Measurements from ENCODE around the gene SPTBN4. TPM values are rescaled to one million over a fixed set of nuclear protein-coding genes. Genes with fewer than 3 reads are reported as not detected.

SPTBN4 gene
- total RNA-seq, 1 donor from 2014 or later = 161 TPM

DNA sequence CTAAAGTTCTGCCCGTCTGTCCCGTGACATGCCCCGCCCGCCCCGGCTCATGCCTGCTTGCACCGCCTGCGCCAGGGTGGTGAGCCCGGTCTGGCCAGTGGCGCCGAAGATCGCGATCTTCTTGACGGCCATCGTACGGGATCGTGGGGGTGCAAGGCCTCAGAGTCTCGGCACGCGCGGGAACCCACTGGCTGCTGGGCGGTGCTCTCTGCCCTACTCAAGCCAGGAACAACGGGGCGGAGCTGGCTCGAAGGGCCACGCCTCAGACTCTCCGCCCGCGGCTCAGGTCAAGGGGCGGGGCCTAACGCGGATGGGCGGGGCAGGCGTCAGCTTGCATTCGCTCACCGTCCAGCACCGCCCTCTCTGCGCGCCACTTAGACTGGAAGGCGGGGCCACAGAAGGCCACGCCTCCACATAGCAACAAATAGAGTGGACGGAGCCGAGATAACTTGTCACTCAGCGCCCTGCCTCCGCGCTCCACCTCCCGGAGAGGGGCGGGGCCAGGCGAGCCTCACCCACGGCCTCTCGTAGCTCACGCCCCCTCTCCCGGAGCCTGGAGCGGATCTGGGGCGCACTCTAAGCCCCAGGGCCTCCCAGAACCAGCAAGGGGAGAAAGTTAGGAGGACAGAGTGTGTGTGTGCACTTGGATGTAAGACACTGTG is 1.1 kb upstream of the SPTBN4 start, which contains the start of gene BLVRB:
BLVRB (minus strand) TSS at position 189 of the 662 bp plus-strand sequence; CDS start at position 132, 57 bp downstream.
- Mint-ChIP-seq H3K36me3 (ENCODE audit: unreplicated experiment) (no peaks in the 10 kb centered on the region), H3K9me3 (ENCODE audit: unreplicated experiment) (peaks cover 1% of the 10 kb centered on the region), H3K27ac (ENCODE audit: unreplicated experiment) (peak within 1 kb of the TSS; percentile 60), H3K4me1 (ENCODE audit: low read depth, unreplicated experiment) (peaks cover 6% of the 10 kb centered on the region), H3K27me3 (ENCODE audit: unreplicated experiment) (peaks cover 24% of the 10 kb centered on the region), H3K4me3 (ENCODE audit: unreplicated experiment) (peak within 1 kb of the TSS; percentile 88)
- DNase-seq = peak; percentile 100
- TF ChIP-seq, protein P1, sequence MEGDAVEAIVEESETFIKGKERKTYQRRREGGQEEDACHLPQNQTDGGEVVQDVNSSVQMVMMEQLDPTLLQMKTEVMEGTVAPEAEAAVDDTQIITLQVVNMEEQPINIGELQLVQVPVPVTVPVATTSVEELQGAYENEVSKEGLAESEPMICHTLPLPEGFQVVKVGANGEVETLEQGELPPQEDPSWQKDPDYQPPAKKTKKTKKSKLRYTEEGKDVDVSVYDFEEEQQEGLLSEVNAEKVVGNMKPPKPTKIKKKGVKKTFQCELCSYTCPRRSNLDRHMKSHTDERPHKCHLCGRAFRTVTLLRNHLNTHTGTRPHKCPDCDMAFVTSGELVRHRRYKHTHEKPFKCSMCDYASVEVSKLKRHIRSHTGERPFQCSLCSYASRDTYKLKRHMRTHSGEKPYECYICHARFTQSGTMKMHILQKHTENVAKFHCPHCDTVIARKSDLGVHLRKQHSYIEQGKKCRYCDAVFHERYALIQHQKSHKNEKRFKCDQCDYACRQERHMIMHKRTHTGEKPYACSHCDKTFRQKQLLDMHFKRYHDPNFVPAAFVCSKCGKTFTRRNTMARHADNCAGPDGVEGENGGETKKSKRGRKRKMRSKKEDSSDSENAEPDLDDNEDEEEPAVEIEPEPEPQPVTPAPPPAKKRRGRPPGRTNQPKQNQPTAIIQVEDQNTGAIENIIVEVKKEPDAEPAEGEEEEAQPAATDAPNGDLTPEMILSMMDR (IDR thresholded peaks at IDR 0.05; ENCODE audit: partially characterized antibody, unreplicated experiment) = no peak

DNA sequence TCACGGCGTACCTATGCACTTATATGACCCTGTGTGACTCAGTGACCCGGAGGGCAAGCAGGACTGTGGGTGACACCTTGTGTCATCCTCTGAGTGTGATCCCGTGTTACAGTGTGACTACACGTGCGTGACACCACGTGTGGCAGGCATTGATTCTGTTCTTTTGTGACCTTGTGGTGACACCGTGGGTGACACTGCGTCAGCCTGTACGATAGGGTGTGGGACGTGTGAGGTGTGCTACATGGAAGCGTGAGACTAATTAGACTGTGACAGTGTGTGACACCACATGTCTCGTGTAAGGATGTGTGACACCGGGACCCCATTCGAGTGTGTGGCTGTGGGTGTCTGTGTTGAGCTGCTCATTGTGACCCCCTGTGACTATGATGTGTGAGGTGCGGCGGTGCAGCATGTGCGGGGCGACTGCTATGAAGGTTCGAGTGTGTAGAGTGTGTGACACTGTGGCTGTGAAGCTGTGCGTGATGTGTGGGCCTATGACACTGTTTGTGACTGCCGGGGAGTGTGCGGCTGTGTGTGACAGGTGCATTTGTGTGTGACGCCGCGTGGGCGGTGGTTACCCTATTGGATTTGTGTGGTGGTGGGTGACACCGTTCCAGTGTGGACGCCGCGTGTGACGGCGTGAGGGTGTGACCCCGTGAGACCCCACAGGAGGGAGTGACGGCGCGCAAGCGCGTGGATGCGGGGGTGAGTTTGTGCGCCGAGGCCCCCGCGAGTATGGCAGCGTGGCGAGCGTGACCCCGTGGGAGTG is 399 bp upstream of the SPTBN4 start:
- Mint-ChIP-seq H3K27ac (ENCODE audit: unreplicated experiment) (peak overlapping the region; percentile 60), H3K27me3 (ENCODE audit: unreplicated experiment) (peaks cover 24% of the 10 kb centered on the region), H3K36me3 (ENCODE audit: unreplicated experiment) (no peaks in the 10 kb centered on the region), H3K4me1 (ENCODE audit: low read depth, unreplicated experiment) (peaks cover 6% of the 10 kb centered on the region), H3K4me3 (ENCODE audit: unreplicated experiment) (peak overlapping the region; percentile 88), H3K9me3 (ENCODE audit: unreplicated experiment) (no peaks in the 10 kb centered on the region)
- no peak for DNase-seq
- TF ChIP-seq, protein P1 (IDR thresholded peaks at IDR 0.05; ENCODE audit: partially characterized antibody, unreplicated experiment) = no peak

DNA sequence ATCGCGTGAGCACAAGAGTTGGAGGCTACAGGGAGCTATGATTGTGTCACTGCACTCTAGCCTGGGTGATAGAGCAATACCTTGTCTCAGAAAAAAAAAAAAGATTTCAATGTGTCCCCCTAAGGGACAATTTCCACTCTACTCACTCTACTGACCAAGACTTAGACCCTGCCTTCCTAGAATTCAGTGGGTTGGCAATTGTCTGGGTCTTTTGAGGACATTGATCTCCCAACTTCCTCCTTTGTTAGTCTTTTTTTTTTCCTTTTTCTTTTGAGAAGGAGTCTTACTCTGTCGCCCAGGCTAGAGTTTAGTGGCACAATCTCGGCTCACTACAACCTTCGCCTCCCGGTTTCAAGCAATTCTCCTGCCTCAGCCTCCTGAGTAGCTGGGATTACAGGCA is 2.2 kb downstream of the SPTBN4 start:
- TF ChIP-seq, protein P1 (IDR thresholded peaks at IDR 0.05; ENCODE audit: partially characterized antibody, unreplicated experiment) = no peak
- peaks cover 6% of the 10 kb centered on the region for H3K4me1 Mint-ChIP-seq (ENCODE audit: low read depth, unreplicated experiment)
- H3K36me3 Mint-ChIP-seq (ENCODE audit: unreplicated experiment) = no peaks in the 10 kb centered on the region
- H3K4me3 Mint-ChIP-seq (ENCODE audit: unreplicated experiment) = no peak overlapping the region
- H3K27ac Mint-ChIP-seq (ENCODE audit: unreplicated experiment) = no peak overlapping the region
- DNase-seq = no peak
- H3K9me3 Mint-ChIP-seq (ENCODE audit: unreplicated experiment) = no peaks in the 10 kb centered on the region
- H3K27me3 Mint-ChIP-seq (ENCODE audit: unreplicated experiment) = peaks cover 23% of the 10 kb centered on the region

- Mint-ChIP-seq H3K36me3 (ENCODE audit: unreplicated experiment) (no peaks in the 10 kb centered on the region), H3K27ac (ENCODE audit: unreplicated experiment) (no peak overlapping the region), H3K4me1 (ENCODE audit: low read depth, unreplicated experiment) (peaks cover 6% of the 10 kb centered on the region), H3K4me3 (ENCODE audit: unreplicated experiment) (no peak overlapping the region), H3K27me3 (ENCODE audit: unreplicated experiment) (peaks cover 17% of the 10 kb centered on the region), H3K9me3 (ENCODE audit: unreplicated experiment) (no peaks in the 10 kb centered on the region)
- no peak for DNase-seq
- TF ChIP-seq, protein P1 (IDR thresholded peaks at IDR 0.05; ENCODE audit: partially characterized antibody, unreplicated experiment) = no peak
Observed at GRCh38 chr19:40471111-40471510, 4.3 kb downstream of the SPTBN4 start.

DNA sequence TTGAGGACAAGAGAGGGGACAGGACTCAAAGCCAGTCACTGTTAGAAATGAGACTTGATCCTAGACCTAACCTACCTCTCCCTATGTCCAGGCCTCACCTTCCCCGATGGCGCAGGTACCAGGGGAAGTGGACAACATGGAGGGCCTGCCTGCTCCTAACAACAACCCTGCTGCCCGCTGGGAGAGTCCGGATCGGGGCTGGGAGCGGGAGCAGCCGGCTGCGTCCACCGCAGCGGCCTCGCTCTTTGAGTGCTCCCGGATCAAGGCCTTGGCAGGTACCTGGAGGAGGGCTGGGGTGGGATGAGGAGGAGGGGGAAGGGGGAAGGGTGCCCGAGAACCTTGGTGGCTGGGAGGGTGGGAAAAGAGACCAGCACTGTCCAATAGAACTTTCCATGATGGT is 5.7 kb downstream of the SPTBN4 start:
- H3K4me3 Mint-ChIP-seq (ENCODE audit: unreplicated experiment) = no peak overlapping the region
- no peaks in the 10 kb centered on the region for H3K4me1 Mint-ChIP-seq (ENCODE audit: low read depth, unreplicated experiment)
- no peaks in the 10 kb centered on the region for H3K9me3 Mint-ChIP-seq (ENCODE audit: unreplicated experiment)
- TF ChIP-seq, protein P1 (IDR thresholded peaks at IDR 0.05; ENCODE audit: partially characterized antibody, unreplicated experiment) = no peak
- H3K27me3 Mint-ChIP-seq (ENCODE audit: unreplicated experiment) = peaks cover 11% of the 10 kb centered on the region
- H3K36me3 Mint-ChIP-seq (ENCODE audit: unreplicated experiment) = no peaks in the 10 kb centered on the region
- no peak overlapping the region for H3K27ac Mint-ChIP-seq (ENCODE audit: unreplicated experiment)
- DNase-seq = no peak
